GM18907 (cell line): ENCODE measurements around the gene TGIF2.
"Not testable (repeated sequence)": the region's sequence is repeated elsewhere in the genome, so short reads cannot be mapped to it uniquely, and the experiment has no call there.

ENCODE experiments used
- ATAC-seq: cut with Tn5 transposase; IDR thresholded peaks from one replicate; pipeline ENCODE4 v1.9.1; 2021; ENCODE audit warnings: mild to moderate bottlenecking, moderate library complexity; ENCODE audit not compliant: unreplicated experiment

TGIF2 gene

DNA sequence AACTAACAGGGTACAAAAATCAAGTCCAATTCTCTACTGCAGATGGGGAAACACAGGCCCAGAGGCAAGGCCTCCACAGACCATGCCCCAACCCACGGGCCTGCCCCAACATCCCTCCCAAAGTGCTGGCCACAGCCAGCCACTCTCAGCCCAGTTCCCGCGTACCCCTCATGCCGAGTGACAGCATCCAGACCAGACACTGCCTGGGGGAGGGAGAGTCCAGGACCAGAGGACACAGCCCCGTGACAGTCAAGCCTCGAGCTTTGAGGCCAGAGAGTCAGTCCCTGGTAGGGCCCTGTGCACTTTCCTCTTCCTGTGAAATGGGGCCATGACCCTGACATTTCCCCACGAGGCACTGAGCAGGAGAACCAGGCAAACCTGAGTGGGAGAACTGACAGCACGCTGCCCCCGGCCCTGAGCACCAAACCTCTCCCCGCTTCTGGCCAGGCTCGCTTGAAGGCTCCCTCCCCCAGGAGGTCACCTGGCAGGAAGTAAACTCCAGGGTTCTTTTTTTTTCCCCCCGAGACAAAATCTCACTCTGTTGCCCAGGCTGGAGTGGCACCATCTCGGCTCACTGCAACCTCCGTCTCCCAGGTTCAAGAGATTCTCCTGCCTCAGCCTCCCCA is 27.2 kb upstream of the TGIF2 start:
- no peak for ATAC-seq

DNA sequence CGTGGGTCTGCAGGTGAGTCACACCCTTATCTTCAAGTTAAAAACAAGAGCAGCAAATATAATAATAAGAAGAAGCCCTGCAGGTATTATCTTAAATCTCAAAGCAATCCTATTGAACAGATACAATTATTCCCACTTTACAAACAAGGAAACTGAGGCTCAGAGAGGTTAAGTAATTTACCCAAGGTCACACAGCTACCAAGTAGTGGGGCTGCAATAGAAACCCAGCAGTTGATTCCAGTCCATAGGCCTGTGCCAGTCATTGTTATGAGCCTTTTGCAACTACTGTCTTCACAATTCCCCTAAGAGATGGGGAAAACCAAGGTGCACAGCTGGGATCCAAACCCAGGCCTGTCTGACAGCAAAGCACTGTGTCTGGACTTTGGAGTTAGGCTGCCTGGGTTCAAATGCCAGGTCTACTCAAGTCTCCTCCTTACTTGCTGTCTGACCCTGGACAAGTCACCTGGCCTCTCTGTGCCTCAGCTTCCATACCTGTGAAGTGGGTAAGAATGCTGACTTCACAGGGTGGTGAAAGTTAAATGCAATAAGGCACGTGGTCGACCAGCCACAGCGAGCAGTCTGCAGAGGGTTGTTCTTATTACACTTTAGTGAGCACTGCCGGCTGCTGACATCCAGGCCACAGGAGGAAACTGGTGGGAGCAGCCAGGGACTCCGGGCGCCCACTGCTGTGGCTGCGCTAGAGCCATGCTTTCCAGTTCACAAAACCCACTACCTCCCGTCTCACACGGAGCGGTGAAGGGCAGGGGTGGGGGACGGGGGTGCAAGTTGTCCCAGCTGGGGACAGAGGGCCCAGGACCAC is 26.0 kb upstream of the TGIF2 start:
- no peak for ATAC-seq

DNA sequence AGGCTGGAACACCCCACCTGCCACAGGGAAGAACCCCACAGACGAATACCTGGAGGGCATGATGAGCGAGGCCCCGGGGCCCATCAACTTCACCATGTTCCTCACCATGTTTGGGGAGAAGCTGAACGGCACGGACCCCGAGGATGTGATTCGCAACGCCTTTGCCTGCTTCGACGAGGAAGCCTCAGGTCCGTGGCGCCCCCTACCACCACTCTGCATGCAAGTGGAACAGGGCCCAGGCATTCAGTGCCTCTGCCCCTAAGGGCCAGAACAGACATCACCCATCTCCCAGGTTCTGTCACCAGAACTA is 25.4 kb upstream of the TGIF2 start:
- ATAC-seq, result no peak

DNA sequence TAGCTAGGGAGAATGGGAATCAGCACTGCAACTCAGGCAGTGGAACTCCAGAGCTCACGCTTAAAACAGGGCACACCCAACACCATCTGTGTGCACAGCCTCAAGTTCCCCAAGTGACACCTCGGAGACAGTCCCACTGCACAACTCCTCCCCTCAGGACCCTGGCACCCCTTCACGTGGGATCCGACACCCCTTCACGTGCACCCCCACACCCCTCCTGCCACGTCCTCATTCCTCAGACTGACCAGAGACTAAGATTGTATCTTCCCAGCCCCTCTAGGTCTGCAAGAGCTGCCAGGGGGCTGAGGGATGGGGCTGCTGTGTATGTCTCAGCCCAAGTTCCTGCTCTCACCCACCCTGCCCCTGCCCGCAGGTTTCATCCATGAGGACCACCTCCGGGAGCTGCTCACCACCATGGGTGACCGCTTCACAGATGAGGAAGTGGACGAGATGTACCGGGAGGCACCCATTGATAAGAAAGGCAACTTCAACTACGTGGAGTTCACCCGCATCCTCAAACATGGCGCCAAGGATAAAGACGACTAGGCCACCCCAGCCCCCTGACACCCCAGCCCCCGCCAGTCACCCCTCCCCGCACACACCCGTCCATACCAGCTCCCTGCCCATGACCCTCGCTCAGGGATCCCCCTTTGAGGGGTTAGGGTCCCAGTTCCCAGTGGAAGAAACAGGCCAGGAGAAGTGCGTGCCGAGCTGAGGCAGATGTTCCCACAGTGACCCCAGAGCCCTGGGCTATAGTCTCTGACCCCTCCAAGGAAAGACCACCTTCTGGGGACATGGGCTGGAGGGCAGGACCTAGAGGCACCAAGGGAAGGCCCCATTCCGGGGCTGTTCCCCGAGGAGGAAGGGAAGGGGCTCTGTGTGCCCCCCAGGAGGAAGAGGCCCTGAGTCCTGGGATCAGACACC is 24.4 kb upstream of the TGIF2 start:
- no peak for ATAC-seq

DNA sequence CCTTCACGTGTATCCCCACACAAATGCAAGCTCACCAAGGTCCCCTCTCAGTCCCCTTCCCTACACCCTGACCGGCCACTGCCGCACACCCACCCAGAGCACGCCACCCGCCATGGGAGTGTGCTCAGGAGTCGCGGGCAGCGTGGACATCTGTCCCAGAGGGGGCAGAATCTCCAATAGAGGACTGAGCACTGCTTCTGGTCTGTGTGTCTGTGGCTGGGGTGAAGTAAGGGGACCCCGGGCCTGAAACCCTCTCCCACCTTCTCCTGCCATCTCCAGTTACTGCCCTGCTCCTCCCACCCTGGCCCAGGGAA is 23.8 kb upstream of the TGIF2 start:
- ATAC-seq, result no peak

DNA sequence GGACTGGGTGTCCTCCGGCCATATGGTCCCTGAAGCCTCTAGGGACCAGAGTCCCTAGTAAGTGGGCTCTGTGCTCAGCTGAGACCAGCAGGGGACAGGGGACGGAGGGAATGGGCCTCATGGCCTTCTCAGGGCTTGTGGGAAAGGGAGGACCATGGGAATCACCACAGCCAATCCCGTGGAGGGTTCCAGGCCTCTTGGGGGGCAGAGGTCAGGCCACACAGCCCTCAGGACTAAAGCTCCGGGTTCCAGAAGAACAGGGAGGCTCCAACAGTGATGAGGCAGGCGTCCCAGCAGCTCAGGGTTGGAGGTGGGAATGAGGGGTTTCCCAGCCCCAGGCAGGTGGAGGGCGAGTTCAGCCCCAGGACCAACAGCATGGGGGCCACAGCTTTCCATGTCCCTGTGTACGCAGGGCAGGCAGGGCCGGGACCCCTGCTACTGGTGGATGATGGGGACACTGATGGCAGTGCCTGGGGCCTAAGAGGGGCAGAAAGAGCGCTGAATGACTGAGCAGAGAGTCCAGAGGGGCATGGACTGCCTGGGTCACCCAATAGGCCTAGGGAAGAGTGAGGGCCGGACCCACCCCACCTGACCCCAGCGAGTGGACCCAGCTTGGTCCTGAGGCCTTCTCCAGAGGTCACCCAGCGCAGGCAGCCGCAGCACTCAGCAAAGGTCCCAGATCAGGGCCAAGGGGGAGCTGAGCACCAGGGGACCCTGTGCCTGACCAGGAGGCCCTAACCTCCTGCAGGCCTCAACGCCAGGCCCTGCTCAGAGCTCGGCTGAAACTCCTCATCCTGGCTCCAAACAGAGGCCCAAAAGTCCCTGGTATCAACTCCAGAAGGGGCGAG is 23.2 kb upstream of the TGIF2 start:
- no peak for ATAC-seq

DNA sequence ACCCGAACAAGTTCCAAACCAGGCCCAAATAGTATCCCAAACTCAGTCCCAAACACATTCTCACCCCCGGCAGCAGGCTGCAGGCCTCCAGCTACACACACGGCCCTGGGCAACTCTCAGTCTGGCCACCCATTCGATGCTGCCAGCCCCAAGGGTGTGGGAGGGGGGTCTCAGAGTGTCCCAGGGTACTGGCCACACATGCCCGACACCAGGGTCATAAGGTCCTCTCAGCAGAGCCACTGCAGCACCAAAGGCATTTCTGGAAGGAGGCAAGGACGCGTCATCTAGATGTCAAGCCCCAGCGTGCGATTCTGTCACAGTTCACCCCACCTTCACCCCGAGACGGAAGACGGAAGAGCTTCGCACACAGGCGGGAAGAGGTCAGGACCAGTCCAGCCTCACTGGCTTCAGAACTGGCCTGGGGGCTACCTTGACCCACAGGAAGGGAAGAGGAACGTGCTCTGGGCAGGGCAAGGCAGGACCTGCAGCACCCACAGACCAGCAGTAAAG is 22.6 kb upstream of the TGIF2 start:
- no peak for ATAC-seq

DNA sequence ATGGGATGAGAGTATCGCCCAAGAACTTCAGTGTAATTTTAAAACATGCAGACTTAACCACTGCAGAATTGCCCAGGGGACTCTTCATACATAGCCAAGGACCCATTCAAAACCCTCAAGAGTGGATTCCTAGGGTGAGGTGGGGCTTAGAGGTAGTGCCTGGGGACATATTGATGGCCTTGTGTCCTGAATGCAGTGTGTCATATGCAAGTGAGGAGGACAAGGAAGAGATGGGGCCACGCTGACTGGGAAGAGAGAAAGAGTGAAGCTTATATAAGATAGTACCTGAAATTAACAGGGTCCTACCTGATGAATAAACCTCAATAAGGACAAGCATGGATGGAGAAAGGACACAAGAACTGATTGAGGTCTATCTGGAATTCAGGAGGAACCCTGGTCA is 18.1 kb upstream of the TGIF2 start:
- no peak for ATAC-seq

DNA sequence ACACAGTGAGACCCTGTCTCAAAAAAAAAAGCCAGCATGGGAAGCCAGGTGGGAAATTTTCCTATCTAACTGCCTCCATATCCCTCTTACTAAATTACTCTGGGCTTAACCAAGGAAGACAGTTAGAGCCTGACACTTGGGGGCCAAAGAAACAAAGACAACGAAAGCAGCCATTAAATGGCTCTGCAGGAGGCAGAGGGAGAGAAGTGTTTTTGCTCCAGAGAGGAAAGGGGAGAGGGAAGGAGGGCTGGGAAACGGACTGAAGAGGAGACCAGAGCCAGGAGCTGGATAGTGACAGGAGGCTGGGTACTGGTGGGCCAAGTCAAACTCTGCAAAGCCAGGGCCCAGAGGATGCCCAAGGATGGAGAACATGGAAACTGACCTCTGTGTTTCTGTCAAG is 10.7 kb upstream of the TGIF2 start:
- ATAC-seq, result no peak

DNA sequence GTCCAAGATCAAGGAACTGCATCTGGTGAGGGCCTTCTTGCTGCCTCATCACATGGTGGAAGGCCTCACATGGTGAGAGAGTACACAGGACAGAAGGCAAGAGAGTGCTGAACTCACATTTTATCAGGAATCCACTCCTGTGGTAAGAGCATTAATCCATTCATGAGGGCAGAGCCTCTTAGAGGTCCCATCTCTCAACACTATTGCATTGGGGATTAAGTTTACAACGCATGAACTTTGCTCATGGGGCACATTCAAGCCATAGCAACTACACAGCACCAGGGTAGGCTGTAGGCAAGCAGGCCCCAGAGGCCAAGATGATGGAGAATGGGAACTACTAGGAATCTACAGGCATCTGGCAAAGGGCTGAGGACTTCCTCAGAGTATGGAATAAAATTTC is 10.0 kb upstream of the TGIF2 start:
- no peak for ATAC-seq

DNA sequence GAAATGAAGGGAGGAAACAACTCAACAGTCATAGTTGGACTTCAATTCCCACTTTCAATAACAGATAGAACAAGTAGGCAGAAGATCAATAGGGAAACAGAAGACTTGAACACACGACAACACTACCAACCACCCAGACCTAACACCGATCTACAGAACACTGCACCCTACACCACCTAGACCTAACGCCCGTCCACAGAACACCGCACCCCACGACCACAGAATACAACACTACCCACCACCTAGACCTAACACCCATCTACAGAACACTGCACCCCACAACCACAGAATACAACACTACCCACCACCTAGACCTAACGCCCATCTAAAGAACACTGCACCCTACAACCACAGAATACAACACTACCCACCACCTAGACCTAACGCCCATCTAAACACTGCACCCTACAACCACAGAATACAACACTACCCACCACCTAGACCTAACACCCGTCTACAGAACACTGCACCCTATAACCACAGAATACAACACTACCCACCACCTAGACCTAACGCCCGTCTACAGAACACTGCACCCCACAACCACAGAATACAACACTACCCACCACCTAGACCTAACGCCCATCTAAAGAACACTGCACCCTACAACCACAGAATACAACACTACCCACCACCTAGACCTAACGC is 9.2 kb upstream of the TGIF2 start:
- not testable (repeated sequence) for ATAC-seq

DNA sequence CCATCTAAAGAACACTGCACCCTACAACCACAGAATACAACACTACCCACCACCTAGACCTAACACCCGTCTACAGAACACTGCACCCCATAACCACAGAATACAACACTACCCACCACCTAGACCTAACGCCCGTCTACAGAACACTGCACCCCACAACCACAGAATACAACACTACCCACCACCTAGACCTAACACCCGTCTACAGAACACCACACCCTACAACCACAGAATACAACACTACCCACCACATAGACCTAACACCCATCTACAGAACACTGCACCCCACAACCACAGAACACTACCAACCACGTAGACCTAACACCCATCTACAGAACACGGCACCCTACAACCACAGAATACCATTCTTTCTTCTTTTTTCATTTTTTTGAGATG is 8.7 kb upstream of the TGIF2 start:
- ATAC-seq, result not testable (repeated sequence)

DNA sequence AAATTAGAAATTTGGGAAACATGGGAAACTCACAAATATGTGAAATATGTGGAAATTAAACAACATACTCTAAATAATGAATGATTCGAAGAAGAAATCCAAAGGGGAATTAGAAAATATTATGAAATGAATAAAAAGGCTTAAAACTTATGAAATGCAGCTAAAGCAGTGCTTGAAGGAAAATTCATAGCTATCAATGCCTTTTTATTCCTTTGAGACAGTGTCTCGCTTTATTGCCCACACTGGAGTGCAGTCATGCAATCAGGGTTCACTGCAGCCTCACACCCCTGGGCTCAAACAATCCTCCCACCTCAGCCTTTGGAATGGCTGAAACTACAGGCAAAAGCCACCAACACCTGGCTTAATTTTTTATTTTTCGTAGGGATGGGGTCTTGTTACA is 7.9 kb upstream of the TGIF2 start:
- ATAC-seq, result no peak

DNA sequence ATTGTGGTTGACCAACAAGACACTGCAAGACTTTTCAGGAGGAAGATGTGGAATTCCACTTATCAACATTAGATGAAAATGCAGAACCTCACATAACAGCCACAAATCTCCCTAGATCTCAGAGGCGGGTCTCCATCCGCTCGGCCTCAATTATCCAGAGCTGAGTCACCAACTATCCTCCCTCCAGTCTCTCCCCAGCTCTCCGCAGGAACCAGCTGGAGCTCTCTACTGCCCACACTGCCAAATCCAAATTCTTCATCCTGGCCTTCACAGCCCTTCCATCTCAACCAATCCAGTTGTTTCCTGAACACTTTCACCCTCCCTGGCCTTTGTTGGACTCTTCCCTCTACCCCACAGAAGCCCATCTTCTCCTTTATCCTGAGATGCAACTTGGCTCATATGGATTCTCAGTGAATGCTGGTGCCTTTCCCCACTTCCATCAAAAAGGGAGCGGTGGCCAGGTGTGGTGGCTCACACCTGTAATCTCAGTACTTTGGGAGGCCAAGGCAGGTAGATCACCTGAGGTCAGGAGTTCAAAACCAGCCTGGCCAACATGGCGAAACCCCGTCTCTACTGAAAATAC is 3.5 kb upstream of the TGIF2 start:
- no peak for ATAC-seq

DNA sequence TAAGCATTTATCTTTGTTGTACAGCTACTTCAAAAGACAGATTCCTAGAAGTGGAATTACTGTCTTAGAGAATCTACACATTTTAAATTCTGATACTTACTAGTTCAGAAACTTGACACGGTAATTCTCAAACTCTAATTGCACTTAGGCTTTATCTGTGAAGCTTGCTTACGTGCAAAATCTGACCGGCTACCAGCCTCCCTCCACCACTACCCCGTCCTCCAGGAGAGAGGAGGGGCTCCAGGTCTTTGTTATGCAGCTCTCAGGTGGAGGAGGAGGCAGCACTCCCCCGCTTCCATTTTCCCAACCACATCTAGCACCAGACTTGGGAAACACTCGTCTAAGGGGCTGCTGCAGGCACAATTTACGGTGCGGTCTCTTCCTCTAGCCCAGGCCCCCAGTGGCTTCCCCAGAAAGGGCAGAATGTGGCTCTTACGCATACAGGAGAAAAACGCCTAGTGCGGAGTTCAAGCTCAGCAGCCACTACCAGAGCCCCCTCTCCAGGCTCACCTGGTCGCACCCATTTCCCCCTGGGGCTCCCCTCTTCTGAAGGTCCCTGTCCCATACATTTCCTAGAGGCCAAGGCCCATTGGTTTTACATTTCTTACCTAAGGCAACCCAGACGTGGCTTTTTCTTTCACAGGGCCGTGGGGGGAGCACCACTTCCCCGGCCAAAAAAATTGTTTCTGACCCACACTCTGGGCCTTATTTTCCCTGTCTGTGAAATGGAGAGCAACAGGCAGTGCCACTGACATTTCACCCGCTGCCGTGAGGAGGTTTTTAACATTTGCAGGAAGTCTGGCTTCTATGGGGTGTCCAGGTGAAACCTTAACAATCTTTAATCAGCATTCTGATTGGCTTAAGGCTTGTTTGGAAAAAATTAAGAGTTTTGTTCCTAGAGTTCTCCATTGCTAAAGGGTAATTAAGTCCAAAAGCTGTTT is 1.6 kb upstream of the TGIF2 start:
- ATAC-seq, result no peak

DNA sequence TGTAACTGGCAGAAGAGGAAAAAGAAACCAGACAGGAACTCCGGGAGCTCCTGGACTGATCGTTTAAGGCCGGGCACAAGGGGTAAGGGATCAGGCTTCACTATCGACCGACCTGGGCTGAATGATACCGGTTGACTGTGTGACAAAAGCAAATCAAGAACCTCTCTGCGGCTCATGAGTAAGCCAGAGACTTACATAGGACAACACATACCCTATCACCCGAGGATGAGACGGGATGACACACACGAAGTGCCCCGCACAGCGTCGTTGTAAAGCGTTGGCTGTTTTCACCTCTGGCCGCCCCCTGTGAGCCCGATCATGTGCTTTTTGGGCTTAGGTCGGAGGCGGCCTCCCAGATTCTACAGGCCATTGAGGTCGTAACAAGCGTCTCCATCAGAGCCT is 695 bp upstream of the TGIF2 start:
- ATAC-seq, result peak; percentile 1

DNA sequence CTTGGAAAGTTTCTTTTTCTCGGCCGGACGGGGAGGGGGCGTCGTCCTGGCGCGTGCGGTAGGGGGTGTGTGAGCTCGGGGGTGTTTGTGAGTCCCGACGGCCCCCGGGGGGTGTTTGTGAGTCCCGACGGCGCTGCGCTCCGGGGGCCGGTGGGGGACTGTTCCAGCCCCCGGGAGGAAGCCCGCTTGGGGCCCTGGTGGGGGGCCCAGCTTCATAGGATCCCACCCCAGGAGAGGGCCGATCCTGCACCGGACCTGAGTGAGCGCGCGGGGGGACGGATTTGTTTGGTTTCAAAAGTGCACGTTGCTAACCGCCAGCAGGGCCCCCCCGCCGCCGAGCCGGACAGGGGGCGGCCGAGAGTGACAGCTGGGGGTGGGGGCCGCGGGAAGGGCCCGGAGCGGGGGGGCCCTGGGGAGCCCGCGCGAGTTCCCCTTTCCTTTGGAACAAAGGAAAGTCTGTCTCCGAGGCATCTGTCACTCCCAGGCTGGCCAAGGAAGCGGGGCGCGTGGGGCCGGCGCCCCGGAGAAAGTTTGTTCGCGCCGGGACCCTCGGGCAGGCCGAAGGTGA is 485 bp downstream of the TGIF2 start:
- no peak for ATAC-seq

DNA sequence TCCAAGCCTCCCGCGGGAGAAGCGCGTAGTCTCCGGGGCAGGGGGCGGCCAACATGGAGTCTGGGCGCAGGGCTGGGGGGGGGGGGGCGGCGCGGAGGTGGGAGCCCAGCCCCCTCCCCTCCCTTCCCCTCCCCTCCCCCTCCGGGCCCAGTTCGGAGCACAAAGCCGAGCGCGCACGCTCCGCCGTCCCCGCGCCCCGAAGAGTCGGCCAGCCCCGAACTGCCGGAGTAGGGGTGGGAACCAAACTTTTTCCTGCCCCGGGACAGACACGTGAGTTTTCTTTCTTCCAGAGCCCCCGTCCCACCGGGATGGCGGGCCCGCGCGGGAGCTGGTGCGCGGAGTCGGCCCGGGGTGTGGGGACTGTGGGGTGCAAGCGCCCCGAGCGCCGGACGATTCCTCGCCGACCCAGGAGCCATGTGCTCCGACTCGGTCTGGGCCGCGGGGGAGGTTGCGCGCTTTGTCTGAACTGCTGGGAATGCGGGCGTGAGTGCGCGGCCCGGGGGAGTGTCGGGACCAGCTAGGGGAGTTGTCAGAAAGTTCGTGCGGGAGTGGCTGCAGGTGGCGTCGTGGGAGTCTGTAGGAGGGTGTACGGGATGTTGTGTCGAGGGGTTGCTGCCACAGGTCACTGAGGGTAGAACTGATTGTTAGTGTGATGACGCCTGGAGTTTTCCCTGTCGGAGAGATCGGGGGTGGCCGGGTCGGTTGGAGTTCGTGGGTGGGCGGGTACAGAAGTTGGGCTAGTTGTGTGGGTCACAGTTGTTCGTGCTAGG is 1.2 kb downstream of the TGIF2 start:
- no peak for ATAC-seq
